GM06990 (cell line): ENCODE results near the gene ITGB2.

Experiments
- DNase-seq: peaks from one replicate; pipeline ENCODE4 v3.0.0-alpha.2; 2011; ENCODE audit not compliant: insufficient read length; ENCODE audit errors: extremely low read depth
- H3K27me3 ChIP-seq: replicated peaks from 2 replicates; pipeline ENCODE4 v1.6.0; 2011; ENCODE audit warnings: low read length; ENCODE audit not compliant: control insufficient read depth, insufficient read depth
- H3K36me3 ChIP-seq: 2 replicates; pipeline ENCODE4 v1.5.1; 2011; ENCODE audit warnings: low read length; ENCODE audit not compliant: control insufficient read depth, insufficient read depth
- H3K4me3 ChIP-seq: replicated peaks from 2 replicates; pipeline ENCODE4 v1.5.1; 2011; ENCODE audit warnings: low read depth, mild to moderate bottlenecking, control low read depth, low read length
- CTCF ChIP-seq: IDR thresholded peaks from 2 replicates; pipeline ENCODE4 v1.5.1; 2011; ENCODE audit warnings: low read length, control low read depth, mild to moderate bottlenecking, inconsistent platforms; ENCODE audit not compliant: insufficient read depth, poor library complexity, severe bottlenecking

Gene ITGB2

GRCh38 chr21:44842721-44843445 lies 77.8 kb downstream of the ITGB2 start:
- H3K36me3 ChIP-seq = no peaks in the 10 kb centered on the region
- H3K27me3 ChIP-seq = no peaks in the 10 kb centered on the region; the same call in none of the 2 replicates
- no peak overlapping the region for H3K4me3 ChIP-seq
- TF ChIP-seq CTCF = no peak
- no peak for DNase-seq

GRCh38 chr21:44842087-44842486 lies 78.6 kb downstream of the ITGB2 start:
- no peak for TF ChIP-seq CTCF
- no peak for DNase-seq
- H3K27me3 ChIP-seq = no peaks in the 10 kb centered on the region; the same call in none of the 2 replicates
- H3K36me3 ChIP-seq = no peaks in the 10 kb centered on the region
- H3K4me3 ChIP-seq = no peak overlapping the region

GRCh38 chr21:44840771-44841170 lies 79.9 kb downstream of the ITGB2 start:
- Histone ChIP-seq H3K4me3 (no peak overlapping the region), H3K27me3 (no peaks in the 10 kb centered on the region; the same call in none of the 2 replicates), H3K36me3 (no peaks in the 10 kb centered on the region)
- DNase-seq = no peak
- TF ChIP-seq CTCF = no peak

GRCh38 chr21:44838951-44839350 lies 81.7 kb downstream of the ITGB2 start:
- Histone ChIP-seq H3K36me3 (no peaks in the 10 kb centered on the region), H3K27me3 (no peaks in the 10 kb centered on the region; the same call in none of the 2 replicates), H3K4me3 (no peak overlapping the region)
- DNase-seq = no peak
- TF ChIP-seq CTCF = no peak

GRCh38 chr21:44838039-44838895 lies 82.4 kb downstream of the ITGB2 start:
- H3K36me3 ChIP-seq = no peaks in the 10 kb centered on the region
- no peaks in the 10 kb centered on the region; the same call in none of the 2 replicates for H3K27me3 ChIP-seq
- DNase-seq = no peak
- H3K4me3 ChIP-seq = no peak overlapping the region
- peak; percentile 7 for TF ChIP-seq CTCF
